Smooth muscle cell (in vitro differentiated cells): ENCODE measurements around the gene ZBP1. TPM values are rescaled to one million over a fixed set of nuclear protein-coding genes. Genes with fewer than 3 reads are reported as not detected.

Experiments used
- DNase-seq: peaks from one replicate; lab custom pipeline; 2025; ENCODE audit not compliant: unreplicated experiment; lab: John Stamatoyannopoulos, UW
- H2AFZ ChIP-seq: fragments of 200-600 bp; sonication (generic); 2 replicates; pipeline ENCODE4 v1.6.0; 2016; ENCODE audit warnings: antibody characterized with exemption, low read depth, mild to moderate bottlenecking
- H3F3A ChIP-seq: fragments of 200-600 bp; sonication (generic); 2 replicates; pipeline ENCODE4 v1.6.0; 2017; ENCODE audit warnings: antibody characterized with exemption, low read depth
- H3K27ac ChIP-seq: fragments of 200-600 bp; sonication (generic); 2 replicates; pipeline ENCODE4 v1.5.1; 2016; ENCODE audit warnings: low read depth, mild to moderate bottlenecking
- H3K27me3 ChIP-seq: fragments of 200-600 bp; sonication (generic); 2 replicates; pipeline ENCODE4 v1.6.1; 2016; ENCODE audit warnings: low read depth, mild to moderate bottlenecking
- H3K36me3 ChIP-seq: fragments of 200-600 bp; sonication (generic); 2 replicates; pipeline ENCODE4 v1.5.1; 2016; ENCODE audit warnings: low read depth
- H3K4me1 ChIP-seq: fragments of 200-600 bp; sonication (generic); 2 replicates; pipeline ENCODE4 v1.5.1; 2016; ENCODE audit warnings: low read depth
- H3K4me2 ChIP-seq: fragments of 200-600 bp; sonication (generic); 2 replicates; pipeline ENCODE4 v1.6.0; 2016; ENCODE audit warnings: mild to moderate bottlenecking
- H3K4me3 ChIP-seq: fragments of 200-600 bp; sonication (generic); 2 replicates; pipeline ENCODE4 v1.5.1; 2016; ENCODE audit warnings: mild to moderate bottlenecking
- H3K79me2 ChIP-seq: fragments of 200-600 bp; sonication (generic); 2 replicates; pipeline ENCODE4 v1.6.0; 2016; ENCODE audit warnings: low read depth, mild to moderate bottlenecking
- H3K9ac ChIP-seq: fragments of 200-600 bp; sonication (generic); 2 replicates; pipeline ENCODE4 v1.6.0; 2016; ENCODE audit warnings: low read depth
- H3K9me3 ChIP-seq: fragments of 200-600 bp; sonication (generic); replicated peaks from 2 replicates; pipeline ENCODE4 v1.5.1; 2016; ENCODE audit warnings: low read depth
- H4K20me1 ChIP-seq: fragments of 200-600 bp; sonication (generic); 2 replicates; pipeline ENCODE4 v1.6.0; 2016; ENCODE audit warnings: low read depth
- CTCF ChIP-seq: fragments of 200-600 bp; sonication (generic); IDR thresholded peaks from 2 replicates; pipeline ENCODE4 v1.5.1; 2017; ENCODE audit warnings: borderline replicate concordance, mild to moderate bottlenecking, antibody characterized with exemption; ENCODE audit not compliant: insufficient read depth, poor library complexity, severe bottlenecking
- WGBS: methylation state at CpG from one replicate; pipeline ENCODE4 v1.1.7; 2016; ENCODE audit warnings: low lambda C conversion rate; 5-methylcytosine and 5-hydroxymethylcytosine counted together
- polyA plus RNA-seq: library from polyadenylated mRNA; unstranded; fragments of >200 nt; fragmentation: Nextera tagmentation; extraction: Ambion mirVana; gene quantifications from 2 replicates; pipeline ENCODE4 v1.2.1, GENCODE V29; 2016
- total RNA-seq: library from RNA; depleted of rRNA; stranded (reverse); fragments of >200 nt; gene quantifications from 2 replicates; pipeline ENCODE4 v1.2.3, GENCODE V29; 2014

The ZBP1 gene
- total and polyA plus RNA-seq, 2 experiments from 2014 or later = not detected

GRCh38 chr20:57638895-57639236, 18.6 kb upstream of the ZBP1 start:
- Histone ChIP-seq H3K79me2 (no peaks in the 10 kb centered on the region), H3K27ac (no peak overlapping the region), H3K4me3 (no peak overlapping the region), H3K36me3 (no peaks in the 10 kb centered on the region), H3K9ac (no peak overlapping the region), H4K20me1 (no peaks in the 10 kb centered on the region), H3K9me3 (no peaks in the 10 kb centered on the region), H2AFZ (no peak overlapping the region), H3K4me2 (no peak overlapping the region), H3K4me1 (no peaks in the 10 kb centered on the region), H3F3A (no peaks in the 10 kb centered on the region), H3K27me3 (no peaks in the 10 kb centered on the region)
- WGBS = 63% methylated on average over 5 of the region's 5 CpGs
- no peak for DNase-seq
- no peak for TF ChIP-seq CTCF

- Histone ChIP-seq H3K79me2 (no peaks in the 10 kb centered on the region), H3K9me3 (no peaks in the 10 kb centered on the region), H3K27me3 (no peaks in the 10 kb centered on the region), H3K4me2 (no peak overlapping the region), H2AFZ (no peak overlapping the region), H3K9ac (no peak overlapping the region), H3K4me1 (no peaks in the 10 kb centered on the region), H4K20me1 (no peaks in the 10 kb centered on the region), H3K4me3 (no peak overlapping the region), H3K36me3 (no peaks in the 10 kb centered on the region), H3F3A (no peaks in the 10 kb centered on the region), H3K27ac (no peak overlapping the region)
- WGBS = 66% methylated on average over 7 of the region's 7 CpGs
- DNase-seq = no peak
- TF ChIP-seq CTCF = no peak
Observed at GRCh38 chr20:57638173-57638894, 18.1 kb upstream of the ZBP1 start.

- no peak overlapping the region for H3K27ac ChIP-seq
Observed at GRCh38 chr20:57633945-57634491, 13.8 kb upstream of the ZBP1 start.

More at GRCh38 chr20:57633945-57634491, 13.8 kb upstream of the ZBP1 start:
- 83% methylated on average over 2 of the region's 2 CpGs for WGBS
- DNase-seq = no peak
- Histone ChIP-seq H3K36me3 (no peaks in the 10 kb centered on the region), H3K27me3 (peaks cover 4% of the 10 kb centered on the region), H3K4me1 (no peaks in the 10 kb centered on the region), H4K20me1 (no peaks in the 10 kb centered on the region), H3K4me3 (no peak overlapping the region), H3K4me2 (no peak overlapping the region), H2AFZ (no peak overlapping the region), H3K79me2 (no peaks in the 10 kb centered on the region), H3F3A (no peaks in the 10 kb centered on the region), H3K9me3 (no peaks in the 10 kb centered on the region), H3K9ac (no peak overlapping the region)
- TF ChIP-seq CTCF = no peak
